HuH-7.5 (cell line): ENCODE results near the gene ITGA6.

Source experiments
- DNase-seq: peaks from one replicate; pipeline ENCODE4 v3.0.0; 2011; ENCODE audit warnings: low spot score

Gene ITGA6

DNA sequence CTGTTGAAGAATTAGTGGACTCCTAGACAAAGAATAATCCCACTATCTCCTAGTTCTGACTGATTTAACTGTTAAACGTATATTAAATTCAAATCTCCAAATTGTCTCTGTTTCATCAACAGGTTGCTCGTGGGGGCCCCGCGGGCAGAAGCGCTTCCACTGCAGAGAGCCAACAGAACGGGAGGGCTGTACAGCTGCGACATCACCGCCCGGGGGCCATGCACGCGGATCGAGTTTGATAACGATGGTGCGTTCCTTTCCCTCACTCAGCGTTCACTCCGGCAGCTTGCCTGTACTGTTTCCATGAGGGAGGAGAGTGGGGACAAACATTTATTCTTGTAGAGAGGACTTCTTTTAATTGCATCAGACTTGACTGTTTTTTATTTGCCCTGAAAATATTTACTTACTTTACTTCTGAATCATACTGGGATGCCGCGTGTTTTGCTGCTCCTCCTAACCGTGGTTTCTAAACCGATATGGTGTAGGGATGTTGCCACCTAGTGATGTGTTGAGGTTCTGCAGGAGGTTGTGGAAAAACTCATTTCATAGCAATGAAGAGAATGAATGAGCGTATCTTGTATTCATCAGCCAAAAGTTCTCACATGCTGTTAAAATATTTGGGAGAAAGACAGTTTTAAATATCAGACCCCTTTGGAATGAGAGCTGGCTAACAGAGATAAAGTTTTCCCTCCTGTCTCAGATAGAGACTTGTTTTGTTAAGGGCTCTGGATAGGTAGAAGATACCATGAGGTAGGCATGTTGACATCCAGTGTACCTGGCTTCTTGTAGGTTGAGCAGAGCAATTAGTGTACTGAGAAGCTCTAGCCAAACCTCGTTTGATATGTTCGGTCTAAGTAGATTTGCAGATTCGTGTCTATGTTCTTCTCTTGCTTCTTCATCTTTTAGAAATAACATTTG lies 38.3 kb downstream of the ITGA6 start:
- peak; percentile 28 for DNase-seq

DNA sequence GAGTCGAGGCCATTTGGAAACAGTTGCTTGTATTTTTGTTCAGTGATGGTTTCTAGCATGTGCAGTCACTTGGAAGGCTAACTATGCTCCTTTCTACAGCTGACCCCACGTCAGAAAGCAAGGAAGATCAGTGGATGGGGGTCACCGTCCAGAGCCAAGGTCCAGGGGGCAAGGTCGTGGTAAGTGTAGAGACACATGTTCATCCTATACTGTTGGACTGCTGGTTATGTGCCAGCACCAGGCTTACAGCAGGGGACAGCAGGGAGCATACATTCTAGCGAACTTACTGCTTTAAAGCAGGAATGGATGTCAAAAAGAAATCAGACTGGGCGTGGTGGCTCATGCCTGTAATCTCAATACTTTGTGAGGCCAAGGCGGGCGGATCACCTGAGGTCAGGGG lies 40.0 kb downstream of the ITGA6 start:
- no peak for DNase-seq

DNA sequence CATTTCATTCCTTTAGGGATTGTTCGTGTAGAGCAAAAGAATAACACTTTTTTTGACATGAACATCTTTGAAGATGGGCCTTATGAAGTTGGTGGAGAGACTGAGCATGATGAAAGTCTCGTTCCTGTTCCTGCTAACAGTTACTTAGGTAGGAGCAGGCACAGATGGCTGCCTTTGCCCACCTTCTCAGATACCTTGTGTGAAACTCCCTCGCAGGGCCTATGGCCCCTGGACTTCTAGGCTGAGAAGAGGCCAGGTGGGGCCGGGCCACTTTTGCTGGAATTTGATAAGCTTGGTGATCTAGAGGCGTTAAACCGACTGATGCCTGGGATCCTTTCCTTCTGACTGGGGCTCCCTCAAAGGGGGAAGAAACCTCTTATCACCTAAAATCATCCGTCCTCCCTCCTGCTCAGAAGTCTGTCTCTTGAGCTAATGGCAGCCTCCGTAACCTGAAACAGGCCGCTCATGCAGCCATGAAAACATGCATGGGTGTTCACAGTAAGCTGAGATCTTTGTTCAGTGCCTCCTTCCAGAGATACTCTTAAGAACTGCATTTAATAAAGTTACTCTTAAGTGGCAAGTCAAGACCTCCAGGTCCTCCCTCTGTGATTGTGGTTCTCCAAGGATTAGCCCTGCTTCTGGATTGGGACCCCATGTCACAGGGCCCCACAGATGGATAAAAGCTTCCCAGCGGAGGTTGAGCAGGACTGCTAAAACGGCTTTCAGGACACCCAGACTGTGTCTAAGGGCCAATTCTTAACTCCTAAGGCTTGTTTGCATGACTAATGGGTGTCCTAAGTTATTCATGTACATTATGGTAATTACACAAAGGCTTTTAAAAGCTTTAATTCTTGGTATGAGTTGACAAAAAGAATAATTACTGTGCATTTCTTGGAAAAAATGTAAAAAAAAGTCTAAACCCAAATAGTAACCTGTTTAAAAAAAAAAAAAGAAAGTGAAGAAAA lies 43.9 kb downstream of the ITGA6 start:
- DNase-seq, result no peak

DNA sequence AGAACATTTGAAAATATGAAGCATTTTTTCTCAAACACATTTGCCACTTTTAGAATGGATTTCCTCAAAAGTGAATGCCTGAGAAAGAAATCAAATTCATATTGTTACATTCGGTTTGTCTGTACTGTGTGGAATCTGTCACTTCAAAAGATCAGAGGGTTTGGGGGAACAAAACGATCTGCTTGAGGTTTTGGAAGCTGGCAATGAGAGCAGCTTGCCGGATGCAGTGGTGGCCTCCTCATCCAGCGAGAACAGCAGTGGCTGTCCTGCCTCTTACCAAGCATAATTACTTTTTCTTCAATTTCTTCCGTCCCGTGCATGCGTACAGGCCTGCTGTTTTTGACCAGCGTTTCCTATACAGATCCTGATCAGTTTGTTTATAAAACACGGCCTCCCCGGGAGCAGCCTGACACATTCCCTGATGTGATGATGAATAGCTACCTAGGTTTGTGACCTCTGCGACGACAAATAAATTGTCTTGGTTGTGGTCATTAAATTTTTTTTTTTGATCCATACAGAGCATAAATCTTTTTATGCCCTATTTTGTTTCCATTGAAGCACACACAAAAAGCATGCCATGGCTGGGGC lies 45.2 kb downstream of the ITGA6 start:
- DNase-seq, result no peak

DNA sequence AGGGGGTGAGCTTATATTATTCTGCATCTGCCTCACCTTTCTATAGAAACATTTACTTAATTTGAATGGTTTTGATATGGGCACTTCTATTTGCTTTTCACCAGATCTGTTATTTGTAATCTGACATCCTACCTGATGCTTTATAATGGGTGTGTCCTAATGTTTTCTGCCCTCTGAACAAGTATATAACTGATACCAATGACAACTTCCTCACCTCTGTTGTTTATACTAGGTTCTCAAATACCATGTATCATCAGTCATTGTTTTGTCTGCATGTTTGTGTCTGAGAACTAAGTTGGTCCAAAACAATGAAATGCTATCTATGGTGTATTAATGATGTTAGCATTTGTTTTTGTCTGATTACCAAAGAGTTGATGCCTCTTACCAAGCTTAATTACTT lies 45.8 kb downstream of the ITGA6 start:
- no peak for DNase-seq

DNA sequence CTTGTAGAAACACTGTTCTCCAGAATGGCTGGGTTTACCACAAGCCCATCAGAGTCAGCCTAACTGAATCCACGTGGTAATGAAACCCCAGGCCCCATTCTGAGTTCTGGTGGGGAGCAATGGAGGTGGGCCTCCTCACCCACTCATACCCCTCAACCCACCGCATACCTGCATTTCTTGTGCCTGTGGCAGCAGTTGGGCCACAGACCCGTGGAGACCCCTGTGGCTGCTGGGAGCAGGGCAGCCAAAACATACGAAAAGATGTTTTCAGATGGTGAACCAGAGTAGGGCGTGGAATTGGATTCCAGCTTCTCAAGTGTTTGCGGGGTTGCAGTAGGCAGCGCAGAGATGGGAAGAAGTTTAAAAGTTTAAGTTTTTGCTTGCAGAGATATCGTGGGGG lies 51.0 kb downstream of the ITGA6 start:
- DNase-seq, result no peak

DNA sequence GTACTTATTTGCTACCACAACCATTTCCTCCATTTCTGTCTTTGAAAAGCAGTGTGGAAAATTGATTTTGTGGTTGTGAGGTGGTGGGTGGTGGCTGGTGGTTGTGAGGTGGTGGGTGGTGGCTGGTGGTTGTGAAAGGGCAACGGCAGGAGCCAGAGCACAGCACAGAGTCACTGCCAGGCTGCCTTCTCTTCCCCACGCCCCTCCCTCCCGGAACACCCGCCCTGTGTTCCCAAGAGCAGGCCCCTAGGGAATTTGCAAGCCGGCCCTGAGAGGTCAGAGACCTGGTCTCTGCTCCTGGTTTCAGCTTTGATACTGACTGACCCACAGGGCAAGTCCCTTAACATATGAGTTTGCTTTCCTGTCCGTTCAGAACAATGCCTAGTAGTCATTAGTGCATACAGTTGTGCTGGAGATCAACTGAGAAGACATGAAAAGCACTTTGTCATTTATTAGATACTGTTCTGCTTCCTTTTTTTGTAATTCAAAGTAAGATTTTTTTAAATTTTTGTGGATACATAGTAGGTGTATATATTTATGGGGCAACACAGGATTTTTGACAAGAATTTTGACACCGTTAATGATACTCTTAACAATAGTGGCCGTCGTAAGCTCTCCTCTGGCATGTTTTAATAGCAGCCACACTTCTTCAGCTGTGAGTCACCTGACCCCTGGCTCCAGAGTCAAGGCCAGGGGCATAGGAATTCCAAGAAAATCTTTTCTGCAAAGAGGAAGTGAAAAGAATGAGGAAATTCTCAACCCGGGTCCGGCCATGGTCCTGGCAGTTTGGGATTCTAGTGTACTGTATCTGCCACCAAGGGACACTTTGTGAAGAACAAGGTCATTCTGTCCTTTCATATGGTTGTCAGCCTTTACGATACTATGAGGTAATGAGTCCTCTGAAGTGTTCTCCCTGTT lies 53.2 kb downstream of the ITGA6 start:
- DNase-seq, result peak; percentile 24

DNA sequence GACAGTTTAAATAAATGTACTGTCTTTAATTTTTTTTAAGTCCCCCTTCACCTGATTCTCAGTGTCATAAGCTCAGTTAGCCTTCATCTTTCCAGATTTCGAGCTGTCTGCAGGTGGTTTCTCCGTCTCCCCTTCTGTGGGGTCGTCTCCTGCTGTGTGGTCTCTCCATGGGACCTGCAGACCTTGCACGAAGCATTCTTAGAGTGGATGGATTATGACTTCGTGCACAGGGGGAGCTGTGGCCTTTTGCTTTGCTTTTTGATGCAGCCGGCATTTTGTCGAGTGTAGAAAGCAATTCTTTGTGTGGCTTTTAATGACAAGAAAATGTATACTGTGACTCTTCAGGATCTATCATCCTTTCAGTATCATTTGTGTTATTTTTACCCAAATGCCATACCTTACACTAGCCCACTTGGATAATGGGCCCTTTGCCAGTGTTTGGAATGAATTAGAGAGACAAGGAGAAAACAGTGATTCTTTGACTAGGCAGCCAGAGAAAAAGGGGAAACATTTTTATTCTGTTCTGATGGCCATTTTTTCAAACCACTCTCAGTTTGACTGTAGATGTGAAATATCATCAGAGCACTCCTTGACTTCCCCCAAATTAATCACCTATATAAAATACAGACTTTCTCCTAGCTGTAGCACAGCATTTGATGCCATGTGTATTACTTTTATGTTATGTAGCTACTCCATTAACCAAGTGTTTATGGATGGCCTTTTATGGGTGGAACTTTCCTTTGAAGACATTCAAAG lies 54.3 kb downstream of the ITGA6 start:
- DNase-seq, result no peak

DNA sequence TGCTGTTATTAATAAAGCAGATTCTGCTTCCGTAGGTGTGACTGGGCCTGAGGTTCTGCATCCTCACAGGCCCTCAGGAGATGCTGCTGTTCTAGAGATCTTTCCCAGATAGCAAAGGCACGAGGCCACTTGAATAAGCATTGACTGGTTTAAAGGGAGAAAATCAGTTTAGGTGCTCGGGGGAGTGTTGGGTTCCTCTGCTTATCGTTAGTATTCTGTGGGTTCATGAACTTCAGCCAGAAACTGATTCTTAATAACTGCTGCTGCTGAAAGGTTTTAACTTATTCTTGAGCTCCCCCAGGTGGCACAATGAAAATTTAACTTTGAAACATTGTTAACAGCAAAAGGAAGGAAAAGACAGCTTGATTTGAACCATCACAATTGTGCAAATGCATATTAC lies 56.9 kb downstream of the ITGA6 start:
- no peak for DNase-seq

DNA sequence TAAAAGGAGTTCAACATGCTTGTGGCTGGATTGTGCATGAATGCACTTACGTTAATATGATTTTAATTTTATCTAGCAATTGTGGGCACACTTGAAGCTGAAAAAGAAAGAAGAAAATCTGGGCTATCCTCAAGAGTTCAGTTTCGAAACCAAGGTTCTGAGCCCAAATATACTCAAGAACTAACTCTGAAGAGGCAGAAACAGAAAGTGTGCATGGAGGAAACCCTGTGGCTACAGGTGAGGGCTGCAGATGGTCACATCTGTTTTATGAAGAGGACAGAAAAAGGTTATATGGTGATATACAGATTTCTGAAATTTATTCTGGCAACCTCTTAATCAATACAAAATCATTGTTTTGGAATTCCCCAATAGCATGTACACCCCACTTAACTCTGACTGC lies 57.3 kb downstream of the ITGA6 start:
- no peak for DNase-seq

DNA sequence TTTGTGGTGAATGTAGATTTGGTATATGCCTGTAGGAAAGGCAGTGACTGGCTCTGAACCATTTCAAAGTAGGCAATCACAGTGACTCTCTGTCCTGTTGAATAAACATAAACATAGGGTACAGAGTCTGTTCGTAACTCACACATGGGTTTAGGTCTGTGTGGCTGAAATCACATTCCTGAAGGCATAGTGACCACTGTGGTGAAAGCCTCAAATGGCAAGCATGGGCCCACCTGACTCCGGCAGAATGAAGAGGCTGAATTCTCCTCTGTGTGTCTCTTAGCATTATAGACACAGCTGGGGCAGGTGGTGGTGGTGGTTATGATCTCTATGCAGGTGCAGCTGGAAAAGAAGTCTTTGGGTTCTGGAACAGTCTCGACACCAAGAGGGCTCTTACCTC lies 61.2 kb downstream of the ITGA6 start:
- DNase-seq, result no peak

DNA sequence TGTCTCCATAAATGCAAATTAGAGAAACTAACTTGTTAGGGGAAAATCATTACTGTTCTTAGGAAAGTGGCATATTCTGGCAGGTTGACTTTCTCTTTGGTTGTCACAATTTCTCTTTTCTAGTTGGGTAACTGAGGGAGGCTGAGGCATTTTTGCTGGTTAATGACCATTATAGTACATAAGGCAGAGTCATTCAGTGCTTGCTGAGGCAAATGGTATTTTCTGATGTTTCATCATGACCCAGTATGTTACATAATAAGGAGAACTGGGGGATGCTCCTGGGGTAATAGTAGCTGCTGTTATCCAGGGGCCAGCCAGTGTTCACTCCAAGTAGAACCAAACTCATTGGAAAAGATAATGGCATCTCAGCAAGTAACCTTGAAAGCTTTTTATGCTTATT lies 62.3 kb downstream of the ITGA6 start:
- DNase-seq, result no peak

DNA sequence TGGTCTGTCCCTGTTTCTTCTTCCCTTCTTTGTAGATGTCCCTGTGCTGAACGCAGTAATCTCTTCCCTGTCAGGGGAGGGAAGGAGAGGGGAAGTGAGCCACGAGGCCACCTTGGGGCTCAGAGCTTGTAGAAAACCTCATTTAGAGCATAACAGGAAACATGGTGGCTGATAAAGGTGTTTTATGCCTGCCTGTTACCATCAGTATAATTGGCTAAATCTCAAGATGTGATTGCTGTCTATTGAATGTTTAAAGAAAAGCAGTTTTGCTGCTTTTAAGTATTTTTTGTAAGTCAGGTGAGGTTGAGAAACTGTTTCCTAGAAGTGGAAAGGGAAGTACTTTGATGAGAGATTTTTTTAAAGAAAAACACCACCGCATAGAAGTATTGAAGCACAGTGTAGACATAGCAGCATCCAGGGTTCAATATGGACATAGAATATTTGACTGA lies 68.8 kb downstream of the ITGA6 start:
- no peak for DNase-seq

DNA sequence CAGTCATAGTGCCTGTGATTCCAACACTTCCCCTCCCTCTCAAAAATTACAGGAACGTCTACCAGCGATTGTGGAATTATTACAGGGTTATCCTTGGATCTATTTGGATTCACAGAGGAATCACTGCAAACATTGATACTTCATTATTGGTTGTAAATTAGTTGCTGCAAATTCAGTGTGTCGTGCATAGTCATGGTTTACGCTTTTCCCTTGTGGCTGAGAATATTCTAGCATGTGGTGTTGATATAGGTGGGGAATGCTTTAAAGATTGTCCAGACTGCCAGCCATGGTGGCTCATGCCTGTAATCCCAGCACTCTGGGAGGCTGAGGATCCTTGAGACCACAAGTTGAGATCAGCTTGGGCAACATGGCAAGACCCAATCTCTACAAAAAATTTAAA lies 79.8 kb downstream of the ITGA6 start:
- DNase-seq, result no peak

DNA sequence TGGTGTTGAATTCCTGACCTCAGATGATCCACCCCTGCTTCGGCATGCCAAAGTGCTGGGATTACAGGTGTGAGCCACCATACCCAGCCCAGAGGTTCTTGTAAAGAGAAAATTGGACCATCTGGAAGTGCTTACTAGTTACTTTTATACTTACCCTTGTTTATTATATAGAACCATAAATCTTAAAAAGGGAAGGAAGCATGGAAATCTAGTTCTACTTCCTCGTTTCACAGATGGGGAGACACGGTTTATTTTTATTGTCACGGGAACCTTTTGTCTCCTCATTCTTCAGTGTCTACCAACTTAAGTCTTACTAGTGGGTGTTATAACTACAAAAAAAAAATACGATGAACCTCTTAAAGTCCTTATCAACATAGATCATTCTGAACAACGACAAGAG lies 82.7 kb downstream of the ITGA6 start:
- no peak for DNase-seq

DNA sequence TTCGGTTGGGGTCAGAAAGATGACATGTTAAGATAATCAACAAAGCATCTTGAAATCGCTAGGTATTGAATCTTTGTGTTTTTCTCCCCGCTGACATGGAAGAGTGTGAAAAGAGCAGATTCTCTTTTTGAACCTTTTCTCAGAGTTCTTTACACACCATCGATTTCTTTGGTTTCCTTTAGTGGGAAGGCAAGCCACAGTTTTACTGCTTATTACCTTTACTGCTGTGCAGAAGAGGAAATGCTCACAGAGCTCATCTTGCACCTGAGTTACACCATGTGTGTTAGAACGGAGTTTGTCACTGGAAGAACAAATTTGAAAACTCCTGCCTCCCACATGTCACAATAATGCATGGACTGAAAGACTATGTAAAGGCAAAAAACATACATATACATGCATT lies 83.2 kb downstream of the ITGA6 start:
- no peak for DNase-seq

DNA sequence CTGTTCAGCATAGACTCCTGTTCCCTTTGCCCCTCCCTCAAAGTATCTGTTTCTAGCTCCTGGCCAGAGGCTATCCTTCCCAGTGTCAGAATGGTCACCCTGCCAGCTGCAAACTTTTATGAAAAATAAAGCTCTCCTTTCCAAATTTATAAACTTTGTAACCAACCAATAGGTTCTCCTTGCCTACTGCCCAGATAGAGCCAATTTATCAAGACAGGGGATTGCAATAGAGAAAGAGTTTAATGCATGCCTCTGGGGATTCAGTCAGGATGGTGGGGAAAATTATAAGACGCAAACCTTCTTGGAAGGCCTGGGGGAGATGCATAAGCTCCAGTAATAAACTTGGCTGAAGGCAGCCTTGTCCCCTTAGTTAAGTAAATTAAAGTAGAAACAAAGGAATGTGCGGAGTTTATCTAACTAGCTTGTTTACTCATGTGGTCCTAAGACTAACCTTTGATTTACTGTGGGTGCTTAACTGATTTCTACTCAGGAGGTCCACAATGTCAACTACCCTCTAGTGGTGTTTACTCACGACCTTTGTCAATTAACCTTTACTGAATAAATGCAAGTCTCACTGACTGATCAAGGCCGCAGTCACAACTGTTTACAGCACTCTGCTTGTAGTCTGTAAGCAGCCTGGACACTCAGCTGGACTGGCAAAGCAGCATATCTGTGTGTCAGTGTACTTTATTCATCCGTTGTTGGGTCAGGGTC lies 85.6 kb downstream of the ITGA6 start:
- no peak for DNase-seq

DNA sequence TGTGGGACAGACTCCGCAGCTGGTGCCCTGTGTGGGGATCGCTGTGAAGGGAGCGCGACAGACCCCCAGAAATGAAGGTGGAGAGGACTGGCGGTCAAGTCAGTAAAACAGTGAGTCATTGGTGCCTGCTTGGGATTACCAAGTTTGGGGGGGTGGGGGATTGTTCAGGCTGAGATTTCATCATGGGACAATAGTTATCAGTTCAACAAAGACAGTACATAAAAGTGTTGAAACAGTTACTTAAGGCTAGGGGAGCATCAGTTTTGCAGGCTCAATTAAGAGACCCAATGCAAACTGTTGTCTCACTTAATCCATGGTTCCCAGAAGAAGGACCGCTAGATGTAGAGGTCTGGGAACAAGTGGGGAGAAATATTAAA lies 86.1 kb downstream of the ITGA6 start:
- DNase-seq, result no peak

DNA sequence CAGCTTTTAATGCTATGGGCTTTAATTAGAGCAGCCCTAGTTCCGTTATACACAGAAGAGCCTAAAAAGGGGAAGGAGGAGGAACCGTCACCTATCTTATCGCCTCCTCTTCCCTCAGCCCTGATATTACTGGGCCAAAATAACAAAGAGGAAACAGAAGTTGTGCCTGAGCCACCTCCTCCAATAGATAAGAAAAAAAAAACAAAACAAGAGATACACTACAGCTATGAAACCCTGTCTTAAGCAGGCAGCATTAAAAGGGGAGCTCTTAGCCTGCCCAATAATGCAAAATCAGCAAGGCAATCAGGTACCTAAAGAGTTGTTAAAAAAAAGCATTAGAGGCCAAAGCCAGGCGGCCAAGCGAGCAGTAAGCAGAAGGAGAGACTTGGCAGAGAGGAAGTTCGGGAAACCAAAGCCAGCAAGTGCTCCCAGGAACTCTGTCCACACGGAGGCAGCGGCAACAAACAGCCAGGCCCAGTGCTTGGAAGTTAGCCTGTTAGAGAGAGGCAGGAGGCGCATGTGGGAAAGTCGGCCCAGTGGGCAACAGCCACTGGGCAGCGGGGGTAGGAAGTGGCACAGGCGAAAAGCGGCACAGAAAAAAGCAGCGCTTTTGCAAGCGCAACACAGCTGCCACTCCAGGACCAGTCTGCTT lies 86.7 kb downstream of the ITGA6 start:
- DNase-seq, result no peak

DNA sequence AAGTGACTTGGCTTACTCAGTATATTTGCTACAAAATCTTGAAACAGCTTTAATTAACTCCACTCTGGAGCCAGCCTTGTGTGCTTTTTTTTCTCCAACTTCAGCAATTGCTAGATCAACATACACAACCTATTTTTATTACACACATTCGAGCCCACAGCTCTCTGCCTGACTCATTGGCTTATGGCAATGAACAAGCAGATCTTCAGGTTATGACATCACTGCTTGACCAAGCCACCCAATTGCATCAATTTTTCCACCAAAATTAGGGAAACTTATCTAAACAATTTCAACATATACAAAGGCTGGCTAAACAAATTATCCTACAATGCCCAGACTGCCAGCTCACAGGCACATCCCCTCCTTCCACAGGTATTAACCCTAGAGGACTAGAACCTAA lies 88.9 kb downstream of the ITGA6 start:
- no peak for DNase-seq
